HEK293 (cell line): ENCODE results near the gene VWDE.

Experiments
- CTCF ChIA-PET: fragments of 350-600 bp; formaldehyde crosslinking; extraction: SDS; loops from one replicate; lab custom pipeline; 2021; ENCODE audit warnings: antibody characterized with exemption; lab: Yijun Ruan, JAX
- POLR2A ChIA-PET: fragments of 300-600 bp; formaldehyde crosslinking; extraction: SDS; loops from one replicate; lab custom pipeline; 2020; ENCODE audit warnings: antibody characterized with exemption, inconsistent platforms; lab: Yijun Ruan, JAX
- H3K27ac ChIP-seq: fragments of 200-500 bp; sonication (Bioruptor generic); 2 replicates; pipeline ENCODE4 v1.5.1; 2014; ENCODE audit warnings: low read depth, low read length, control low read depth, inconsistent platforms; ENCODE audit errors: extremely low read depth
- H3K36me3 ChIP-seq, 2 experiments: fragments of 200-500 bp in 1 of 2; sonication (Bioruptor generic) in 1 of 2; 1 replicate in 1 of 2; 2 replicates in 1 of 2; pipeline ENCODE4 v1.5.1; 2014 to 2017; ENCODE audit warnings: inconsistent platforms in 2 of 2, low read length in 2 of 2; ENCODE audit not compliant: control insufficient read depth in 2 of 2, insufficient read depth in 1 of 2
- H3K4me1 ChIP-seq: fragments of 200-500 bp; sonication (Bioruptor generic); 2 replicates; pipeline ENCODE4 v1.5.1; 2014; ENCODE audit warnings: mild to moderate bottlenecking, low read length, inconsistent platforms; ENCODE audit not compliant: control insufficient read depth, insufficient read depth
- H3K4me3 ChIP-seq: 2 replicates; pipeline ENCODE4 v1.5.1; 2011; ENCODE audit warnings: low read depth, mild to moderate bottlenecking, control low read depth, low read length, moderate library complexity
- H3K9me3 ChIP-seq: fragments of 200-500 bp; sonication (Bioruptor generic); 2 replicates; pipeline ENCODE4 v1.5.1; 2014; ENCODE audit warnings: low read depth, low read length, inconsistent platforms; ENCODE audit not compliant: control insufficient read depth, insufficient read depth
- KLF1 ChIP-seq: fragments of 450-650 bp; formaldehyde crosslinking; IDR thresholded peaks from 2 replicates; pipeline ENCODE4 v1.5.1; 2016; ENCODE audit warnings: missing biosample characterization, missing genetic modification characterization
- PATZ1 ChIP-seq: fragments of 450-650 bp; formaldehyde crosslinking; IDR thresholded peaks from 2 replicates; pipeline ENCODE4 v1.5.1; 2016; ENCODE audit warnings: missing biosample characterization, missing genetic modification characterization
- PRDM6 ChIP-seq: fragments of 450-650 bp; formaldehyde crosslinking; IDR thresholded peaks from 2 replicates; pipeline ENCODE4 v1.5.1; 2017; ENCODE audit warnings: missing biosample characterization, missing genetic modification characterization
- ZBTB10 ChIP-seq: fragments of 450-650 bp; formaldehyde crosslinking; IDR thresholded peaks from 2 replicates; pipeline ENCODE4 v1.5.1; 2016; ENCODE audit warnings: missing biosample characterization, missing genetic modification characterization
- ZBTB49 ChIP-seq: fragments of 450-650 bp; formaldehyde crosslinking; IDR thresholded peaks from 2 replicates; pipeline ENCODE4 v1.5.1; 2016; ENCODE audit warnings: missing biosample characterization, missing genetic modification characterization, low read depth
- ZFHX2 ChIP-seq: fragments of 450-650 bp; formaldehyde crosslinking; conservative IDR thresholded peaks from 2 replicates; pipeline ENCODE4 v1.5.1; 2016; ENCODE audit warnings: missing biosample characterization, missing genetic modification characterization
- ZNF112 ChIP-seq: fragments of 450-650 bp; formaldehyde crosslinking; IDR thresholded peaks from 2 replicates; pipeline ENCODE4 v1.5.0; 2017; ENCODE audit warnings: missing biosample characterization, missing genetic modification characterization
- ZNF121 ChIP-seq: fragments of 450-650 bp; formaldehyde crosslinking; IDR thresholded peaks from 2 replicates; pipeline ENCODE4 v1.5.1; 2016; ENCODE audit warnings: missing biosample characterization, missing genetic modification characterization
- ZNF146 ChIP-seq: fragments of 450-650 bp; formaldehyde crosslinking; IDR thresholded peaks from 2 replicates; pipeline ENCODE4 v1.5.1; 2016; ENCODE audit warnings: missing biosample characterization, missing genetic modification characterization
- ZNF2 ChIP-seq: fragments of 450-650 bp; formaldehyde crosslinking; IDR thresholded peaks from 2 replicates; pipeline ENCODE4 v1.5.1; 2016; ENCODE audit warnings: missing biosample characterization, missing genetic modification characterization
- ZNF302 ChIP-seq: fragments of 450-650 bp; formaldehyde crosslinking; IDR thresholded peaks from 2 replicates; pipeline ENCODE4 v1.5.1; 2016; ENCODE audit warnings: missing biosample characterization, missing genetic modification characterization, low read depth
- ZNF311 ChIP-seq: fragments of 450-650 bp; formaldehyde crosslinking; IDR thresholded peaks from 2 replicates; pipeline ENCODE4 v1.5.1; 2017; ENCODE audit warnings: missing biosample characterization, missing genetic modification characterization, borderline replicate concordance
- ZNF335 ChIP-seq: fragments of 450-650 bp; formaldehyde crosslinking; conservative IDR thresholded peaks from 2 replicates; pipeline ENCODE4 v1.5.1; 2016; ENCODE audit warnings: missing biosample characterization, missing genetic modification characterization
- ZNF350 ChIP-seq: fragments of 450-650 bp; formaldehyde crosslinking; IDR thresholded peaks from 2 replicates; pipeline ENCODE4 v1.5.0; 2017; ENCODE audit warnings: missing biosample characterization, mild to moderate bottlenecking, missing genetic modification characterization
- ZNF394 ChIP-seq: fragments of 450-650 bp; formaldehyde crosslinking; IDR thresholded peaks from 2 replicates; pipeline ENCODE4 v1.5.1; 2016; ENCODE audit warnings: missing biosample characterization, missing genetic modification characterization, mild to moderate bottlenecking, moderate library complexity, borderline replicate concordance
- ZNF501 ChIP-seq: fragments of 450-650 bp; formaldehyde crosslinking; IDR thresholded peaks from 2 replicates; pipeline ENCODE4 v1.5.1; 2016; ENCODE audit warnings: missing biosample characterization, missing genetic modification characterization
- ZNF544 ChIP-seq: fragments of 450-650 bp; formaldehyde crosslinking; IDR thresholded peaks from 2 replicates; pipeline ENCODE4 v1.5.0; 2017; ENCODE audit warnings: missing biosample characterization, missing genetic modification characterization
- ZNF548 ChIP-seq: fragments of 450-650 bp; formaldehyde crosslinking; IDR thresholded peaks from 2 replicates; pipeline ENCODE4 v1.5.1; 2016; ENCODE audit warnings: missing biosample characterization, missing genetic modification characterization
- ZNF600 ChIP-seq: fragments of 450-650 bp; formaldehyde crosslinking; IDR thresholded peaks from 2 replicates; pipeline ENCODE4 v1.5.1; 2016; ENCODE audit warnings: missing biosample characterization, missing genetic modification characterization
- ZNF654 ChIP-seq: fragments of 450-650 bp; formaldehyde crosslinking; IDR thresholded peaks from 2 replicates; pipeline ENCODE4 v1.5.1; 2016; ENCODE audit warnings: low read depth, missing biosample characterization, missing genetic modification characterization
- ZNF792 ChIP-seq: fragments of 450-650 bp; formaldehyde crosslinking; IDR thresholded peaks from 2 replicates; pipeline ENCODE4 v1.5.1; 2016; ENCODE audit warnings: missing biosample characterization, missing genetic modification characterization
- ZNF830 ChIP-seq: fragments of 450-650 bp; IDR thresholded peaks from 2 replicates; pipeline ENCODE4 v1.5.0; 2018; ENCODE audit warnings: missing biosample characterization, missing genetic modification characterization, low read depth, mild to moderate bottlenecking, moderate library complexity
- ZXDB ChIP-seq: fragments of 450-650 bp; formaldehyde crosslinking; IDR thresholded peaks from 2 replicates; pipeline ENCODE4 v1.5.1; 2016; ENCODE audit warnings: missing biosample characterization, missing genetic modification characterization
- TF ChIP-seq, protein P1 (sequence below): fragments of 450-650 bp; formaldehyde crosslinking; IDR thresholded peaks from 2 replicates; pipeline ENCODE4 v1.5.1; 2016; ENCODE audit warnings: missing biosample characterization, missing genetic modification characterization

Gene VWDE

GRCh38 chr7:12403287-12404181, at the start of gene VWDE:
VWDE (minus strand) TSS chr7:12403865; CDS start chr7:12403716, 149 bp downstream.
- POLR2A ChIA-PET = interaction anchor here (1.0 to 1.3 kb wide), 2 partner anchors 18 to 26 kb away, joined by 3 read pairs; no protein-coding TSS in a partner anchor
- no peaks in the 10 kb centered on the region for H3K9me3 ChIP-seq
- H3K4me3 ChIP-seq = peak within 1 kb of the TSS; percentile 60
- no peaks in the 10 kb centered on the region for H3K36me3 ChIP-seq
- CTCF ChIA-PET = interaction anchor here (0.5 to 1.6 kb wide), 8 partner anchors 11 to 860 kb away, joined by 3 to 9 read pairs (median 4); no protein-coding TSS in a partner anchor
- H3K27ac ChIP-seq = peak within 1 kb of the TSS; percentile 51; the same call in 1 of the 2 replicates
- peaks cover 3% of the 10 kb centered on the region; the same call in 1 of the 2 replicates for H3K4me1 ChIP-seq
- no peak for TF ChIP-seq ZNF350
- TF ChIP-seq ZNF544 (tag by site-specific recombination) = no peak
- TF ChIP-seq ZNF548 (tag by site-specific recombination) = no peak
- TF ChIP-seq ZNF501 (tag by site-specific recombination) = peak; percentile 45; the same call in 1 of the 2 replicates
- TF ChIP-seq ZNF600 (tag by site-specific recombination) = 0 out of 2 replicates have a peak, but pooled peaks have one; percentile 9
- peak; percentile 52 for TF ChIP-seq ZNF335 (tag by site-specific recombination)
- 0 out of 2 replicates have a peak, but pooled peaks have one; percentile 41 for TF ChIP-seq KLF1
- TF ChIP-seq, protein P1, sequence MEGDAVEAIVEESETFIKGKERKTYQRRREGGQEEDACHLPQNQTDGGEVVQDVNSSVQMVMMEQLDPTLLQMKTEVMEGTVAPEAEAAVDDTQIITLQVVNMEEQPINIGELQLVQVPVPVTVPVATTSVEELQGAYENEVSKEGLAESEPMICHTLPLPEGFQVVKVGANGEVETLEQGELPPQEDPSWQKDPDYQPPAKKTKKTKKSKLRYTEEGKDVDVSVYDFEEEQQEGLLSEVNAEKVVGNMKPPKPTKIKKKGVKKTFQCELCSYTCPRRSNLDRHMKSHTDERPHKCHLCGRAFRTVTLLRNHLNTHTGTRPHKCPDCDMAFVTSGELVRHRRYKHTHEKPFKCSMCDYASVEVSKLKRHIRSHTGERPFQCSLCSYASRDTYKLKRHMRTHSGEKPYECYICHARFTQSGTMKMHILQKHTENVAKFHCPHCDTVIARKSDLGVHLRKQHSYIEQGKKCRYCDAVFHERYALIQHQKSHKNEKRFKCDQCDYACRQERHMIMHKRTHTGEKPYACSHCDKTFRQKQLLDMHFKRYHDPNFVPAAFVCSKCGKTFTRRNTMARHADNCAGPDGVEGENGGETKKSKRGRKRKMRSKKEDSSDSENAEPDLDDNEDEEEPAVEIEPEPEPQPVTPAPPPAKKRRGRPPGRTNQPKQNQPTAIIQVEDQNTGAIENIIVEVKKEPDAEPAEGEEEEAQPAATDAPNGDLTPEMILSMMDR (tag by site-specific recombination) = peak; percentile 68
- no peak for TF ChIP-seq ZNF146 (tag by site-specific recombination)
- no peak for TF ChIP-seq ZNF311 (tag by site-specific recombination)
- TF ChIP-seq ZFHX2 (tag by site-specific recombination) = peak; percentile 86
- peak; percentile 52; the same call in 1 of the 2 replicates for TF ChIP-seq ZBTB10 (tag by site-specific recombination)
- TF ChIP-seq PATZ1 (tag by site-specific recombination) = peak; percentile 91
- TF ChIP-seq ZNF2 (tag by site-specific recombination) = 0 out of 2 replicates have a peak, but pooled peaks have one; percentile 28
- TF ChIP-seq ZNF112 = no peak
- TF ChIP-seq ZNF302 (tag by site-specific recombination) = no peak
- TF ChIP-seq PRDM6 = no peak
- TF ChIP-seq ZNF830 (tag by site-specific recombination) = no peak
- no peak for TF ChIP-seq ZXDB (tag by site-specific recombination)
- TF ChIP-seq ZNF792 (tag by site-specific recombination) = 0 out of 2 replicates have a peak, but pooled peaks have one; percentile 32
- no peak for TF ChIP-seq ZBTB49 (tag by site-specific recombination)
- TF ChIP-seq ZNF654 = no peak
- TF ChIP-seq ZNF121 (tag by site-specific recombination) = no peak
- TF ChIP-seq ZNF394 = no peak
